PC-9 (cell line): Measurements from ENCODE around the gene MASP1.

Experiments used
- EZH2 ChIP-seq: fragments of 200-600 bp; sonication (generic); IDR thresholded peaks from 2 replicates; pipeline ENCODE4 v1.8.0; 2017; ENCODE audit warnings: antibody characterized with exemption, low read depth
- TF ChIP-seq, protein P1 (sequence below): fragments of 200-600 bp; sonication (generic); conservative IDR thresholded peaks from 2 replicates; pipeline ENCODE4 v1.6.1; 2017; ENCODE audit warnings: mixed run types, antibody characterized with exemption, mild to moderate bottlenecking, moderate library complexity

GRCh38 chr3:187262360-187262759 lies 29.2 kb downstream of the MASP1 start:
- TF ChIP-seq, protein P1, sequence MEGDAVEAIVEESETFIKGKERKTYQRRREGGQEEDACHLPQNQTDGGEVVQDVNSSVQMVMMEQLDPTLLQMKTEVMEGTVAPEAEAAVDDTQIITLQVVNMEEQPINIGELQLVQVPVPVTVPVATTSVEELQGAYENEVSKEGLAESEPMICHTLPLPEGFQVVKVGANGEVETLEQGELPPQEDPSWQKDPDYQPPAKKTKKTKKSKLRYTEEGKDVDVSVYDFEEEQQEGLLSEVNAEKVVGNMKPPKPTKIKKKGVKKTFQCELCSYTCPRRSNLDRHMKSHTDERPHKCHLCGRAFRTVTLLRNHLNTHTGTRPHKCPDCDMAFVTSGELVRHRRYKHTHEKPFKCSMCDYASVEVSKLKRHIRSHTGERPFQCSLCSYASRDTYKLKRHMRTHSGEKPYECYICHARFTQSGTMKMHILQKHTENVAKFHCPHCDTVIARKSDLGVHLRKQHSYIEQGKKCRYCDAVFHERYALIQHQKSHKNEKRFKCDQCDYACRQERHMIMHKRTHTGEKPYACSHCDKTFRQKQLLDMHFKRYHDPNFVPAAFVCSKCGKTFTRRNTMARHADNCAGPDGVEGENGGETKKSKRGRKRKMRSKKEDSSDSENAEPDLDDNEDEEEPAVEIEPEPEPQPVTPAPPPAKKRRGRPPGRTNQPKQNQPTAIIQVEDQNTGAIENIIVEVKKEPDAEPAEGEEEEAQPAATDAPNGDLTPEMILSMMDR, result no peak
- TF ChIP-seq EZH2, result no peak
